GM18909 (cell line): ENCODE data around the gene ENTPD2.
"Not testable (repeated sequence)": the region's sequence is repeated elsewhere in the genome, so short reads cannot be mapped to it uniquely, and the experiment has no call there.

Experiments
- ATAC-seq: cut with Tn5 transposase; IDR thresholded peaks from one replicate; pipeline ENCODE4 v1.9.1; 2021; ENCODE audit warnings: mild to moderate bottlenecking; ENCODE audit not compliant: unreplicated experiment, poor library complexity

The ENTPD2 gene

GRCh38 chr9:137048655-137049543 lies 5.0 kb downstream of the ENTPD2 start:
- ATAC-seq: no peak

- ATAC-seq: peak; percentile 55
Observed at GRCh38 chr9:137046088-137046787, 7.6 kb downstream of the ENTPD2 start, which contains the start of gene NPDC1. Gene NPDC1, minus strand, starts transcription at chr9:137046177. Its CDS starts 188 bp downstream, at chr9:137045989.

- ATAC-seq: no peak
Observed at GRCh38 chr9:137045294-137046087, 8.4 kb downstream of the ENTPD2 start.

GRCh38 chr9:137044502-137045177 lies 9.2 kb downstream of the ENTPD2 start:
- no peak for ATAC-seq

- ATAC-seq: no peak
Observed at GRCh38 chr9:137044037-137044436, 9.8 kb downstream of the ENTPD2 start.

- no peak for ATAC-seq
Observed at GRCh38 chr9:137042751-137043727, 10.8 kb downstream of the ENTPD2 start.

- ATAC-seq: no peak
Observed at GRCh38 chr9:137041124-137041523, 12.7 kb downstream of the ENTPD2 start.

- no peak for ATAC-seq
Observed at GRCh38 chr9:137040568-137040967, 13.3 kb downstream of the ENTPD2 start.

- no peak for ATAC-seq
Observed at GRCh38 chr9:137039611-137040366, 14.1 kb downstream of the ENTPD2 start.

GRCh38 chr9:137038916-137039315 lies 14.9 kb downstream of the ENTPD2 start:
- ATAC-seq: no peak

GRCh38 chr9:137037483-137037882 lies 16.4 kb downstream of the ENTPD2 start:
- no peak for ATAC-seq

GRCh38 chr9:137037035-137037434 lies 16.8 kb downstream of the ENTPD2 start:
- no peak for ATAC-seq

- ATAC-seq: no peak
Observed at GRCh38 chr9:137035937-137036336, 17.9 kb downstream of the ENTPD2 start.

- no peak for ATAC-seq
Observed at GRCh38 chr9:137035507-137035834, 18.4 kb downstream of the ENTPD2 start.

- peak; percentile 53 for ATAC-seq
Observed at GRCh38 chr9:137034709-137035506, 19.0 kb downstream of the ENTPD2 start.

GRCh38 chr9:137034039-137034708 lies 19.7 kb downstream of the ENTPD2 start:
- ATAC-seq: no peak

GRCh38 chr9:137033481-137033880 lies 20.4 kb downstream of the ENTPD2 start:
- ATAC-seq: not testable (repeated sequence)
